GM23338 (cell line): ENCODE measurements around the gene NEB.

Experiments used
- CTCF ChIP-seq, 2 experiments: fragments of 200-600 bp in 1 of 2; sonication (generic) in 1 of 2; conservative IDR thresholded peaks; 2 replicates each; pipeline versions ENCODE4 v1.5.1 to v1.6.1; 2016 to 2017; ENCODE audit warnings: antibody characterized with exemption in 2 of 2, low read depth in 2 of 2, mild to moderate bottlenecking in 2 of 2, moderate library complexity in 1 of 2
- TF ChIP-seq, protein P1 (sequence below): IDR thresholded peaks from one replicate; pipeline ENCODE4 v1.6.1; 2018; ENCODE audit warnings: antibody characterized with exemption; ENCODE audit not compliant: unreplicated experiment
- TF ChIP-seq, protein P2 (sequence below): IDR thresholded peaks from 2 replicates; pipeline ENCODE4 v1.6.1; 2016; ENCODE audit warnings: antibody characterized with exemption

DNA sequence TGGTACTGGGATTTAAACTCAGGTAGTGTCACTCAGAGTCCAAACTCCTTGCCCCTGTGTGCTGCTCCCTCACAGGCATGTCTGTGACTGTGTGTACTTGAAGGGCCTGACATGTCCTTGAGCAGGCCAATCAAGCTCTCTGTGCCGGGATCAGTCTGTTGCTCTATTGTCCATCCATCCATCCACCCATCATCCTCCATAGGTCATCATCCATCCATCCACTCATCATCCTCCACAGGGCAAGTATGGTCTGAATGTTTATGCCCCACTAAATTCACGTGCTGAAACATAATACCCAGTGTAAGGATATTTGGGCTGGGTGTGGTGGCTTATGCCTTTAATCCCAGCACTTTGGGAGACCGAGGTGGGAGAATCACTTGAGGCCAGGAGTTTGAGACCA, 24.5 kb upstream of the NEB start:
- TF ChIP-seq CTCF (conservative IDR thresholded peaks at IDR 0.05; ENCODE audit: low read depth in 2 of 2) = no peak
- TF ChIP-seq, protein P1, sequence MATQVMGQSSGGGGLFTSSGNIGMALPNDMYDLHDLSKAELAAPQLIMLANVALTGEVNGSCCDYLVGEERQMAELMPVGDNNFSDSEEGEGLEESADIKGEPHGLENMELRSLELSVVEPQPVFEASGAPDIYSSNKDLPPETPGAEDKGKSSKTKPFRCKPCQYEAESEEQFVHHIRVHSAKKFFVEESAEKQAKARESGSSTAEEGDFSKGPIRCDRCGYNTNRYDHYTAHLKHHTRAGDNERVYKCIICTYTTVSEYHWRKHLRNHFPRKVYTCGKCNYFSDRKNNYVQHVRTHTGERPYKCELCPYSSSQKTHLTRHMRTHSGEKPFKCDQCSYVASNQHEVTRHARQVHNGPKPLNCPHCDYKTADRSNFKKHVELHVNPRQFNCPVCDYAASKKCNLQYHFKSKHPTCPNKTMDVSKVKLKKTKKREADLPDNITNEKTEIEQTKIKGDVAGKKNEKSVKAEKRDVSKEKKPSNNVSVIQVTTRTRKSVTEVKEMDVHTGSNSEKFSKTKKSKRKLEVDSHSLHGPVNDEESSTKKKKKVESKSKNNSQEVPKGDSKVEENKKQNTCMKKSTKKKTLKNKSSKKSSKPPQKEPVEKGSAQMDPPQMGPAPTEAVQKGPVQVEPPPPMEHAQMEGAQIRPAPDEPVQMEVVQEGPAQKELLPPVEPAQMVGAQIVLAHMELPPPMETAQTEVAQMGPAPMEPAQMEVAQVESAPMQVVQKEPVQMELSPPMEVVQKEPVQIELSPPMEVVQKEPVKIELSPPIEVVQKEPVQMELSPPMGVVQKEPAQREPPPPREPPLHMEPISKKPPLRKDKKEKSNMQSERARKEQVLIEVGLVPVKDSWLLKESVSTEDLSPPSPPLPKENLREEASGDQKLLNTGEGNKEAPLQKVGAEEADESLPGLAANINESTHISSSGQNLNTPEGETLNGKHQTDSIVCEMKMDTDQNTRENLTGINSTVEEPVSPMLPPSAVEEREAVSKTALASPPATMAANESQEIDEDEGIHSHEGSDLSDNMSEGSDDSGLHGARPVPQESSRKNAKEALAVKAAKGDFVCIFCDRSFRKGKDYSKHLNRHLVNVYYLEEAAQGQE = no peak
- TF ChIP-seq, protein P2, sequence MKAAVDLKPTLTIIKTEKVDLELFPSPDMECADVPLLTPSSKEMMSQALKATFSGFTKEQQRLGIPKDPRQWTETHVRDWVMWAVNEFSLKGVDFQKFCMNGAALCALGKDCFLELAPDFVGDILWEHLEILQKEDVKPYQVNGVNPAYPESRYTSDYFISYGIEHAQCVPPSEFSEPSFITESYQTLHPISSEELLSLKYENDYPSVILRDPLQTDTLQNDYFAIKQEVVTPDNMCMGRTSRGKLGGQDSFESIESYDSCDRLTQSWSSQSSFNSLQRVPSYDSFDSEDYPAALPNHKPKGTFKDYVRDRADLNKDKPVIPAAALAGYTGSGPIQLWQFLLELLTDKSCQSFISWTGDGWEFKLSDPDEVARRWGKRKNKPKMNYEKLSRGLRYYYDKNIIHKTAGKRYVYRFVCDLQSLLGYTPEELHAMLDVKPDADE = no peak
